Activated CD4-positive, CD25-positive, alpha-beta regulatory T cell (primary cell): ENCODE results near the gene TSFM.
A peak's percentile ranks its signal among the peaks of the same experiment; 100 is the strongest.

Experiments
- DNase-seq, 4 experiments: peaks; one replicate each; lab custom pipeline; 2025; lab: John Stamatoyannopoulos, UW

Gene TSFM

DNA sequence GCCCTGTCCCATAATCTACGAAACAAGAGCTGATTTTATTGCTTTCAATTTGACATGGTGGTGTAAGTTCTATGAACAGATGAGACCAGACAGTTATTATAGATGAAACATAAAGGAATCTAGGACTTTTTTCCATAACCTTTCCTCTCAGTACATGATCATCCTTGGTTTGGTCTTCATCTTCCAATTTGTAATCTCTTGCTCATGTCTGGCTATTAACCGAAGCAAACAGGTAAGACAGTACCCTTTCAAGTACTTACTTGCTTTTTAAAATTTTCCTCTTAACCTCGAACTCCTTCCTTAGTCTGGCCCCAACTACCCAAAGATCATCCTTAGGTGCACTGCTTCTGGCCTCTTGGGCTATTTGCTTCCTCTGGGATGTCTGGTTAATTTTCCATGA, 36.6 kb upstream of the TSFM start:
- no peak for DNase-seq

DNA sequence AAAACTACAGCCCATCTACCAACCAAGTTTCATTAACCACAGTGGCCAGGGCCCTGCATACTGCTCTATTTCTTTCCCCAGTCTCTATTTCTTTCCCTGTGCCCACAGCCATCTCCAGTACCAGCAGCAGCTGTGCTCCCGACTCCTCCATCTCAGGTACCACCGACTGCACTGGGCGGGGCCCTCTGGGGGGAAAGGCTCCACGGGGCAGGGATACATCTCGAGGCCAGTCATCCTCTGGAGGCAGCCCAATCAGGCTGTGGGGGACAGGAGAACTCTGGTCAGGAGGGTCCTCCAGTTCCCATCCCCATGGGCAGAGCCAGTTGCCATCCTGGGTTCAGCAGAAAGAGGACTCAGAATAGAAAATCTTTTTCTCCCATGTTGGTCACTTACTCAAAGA, 33.5 kb upstream of the TSFM start:
- no peak for DNase-seq

DNA sequence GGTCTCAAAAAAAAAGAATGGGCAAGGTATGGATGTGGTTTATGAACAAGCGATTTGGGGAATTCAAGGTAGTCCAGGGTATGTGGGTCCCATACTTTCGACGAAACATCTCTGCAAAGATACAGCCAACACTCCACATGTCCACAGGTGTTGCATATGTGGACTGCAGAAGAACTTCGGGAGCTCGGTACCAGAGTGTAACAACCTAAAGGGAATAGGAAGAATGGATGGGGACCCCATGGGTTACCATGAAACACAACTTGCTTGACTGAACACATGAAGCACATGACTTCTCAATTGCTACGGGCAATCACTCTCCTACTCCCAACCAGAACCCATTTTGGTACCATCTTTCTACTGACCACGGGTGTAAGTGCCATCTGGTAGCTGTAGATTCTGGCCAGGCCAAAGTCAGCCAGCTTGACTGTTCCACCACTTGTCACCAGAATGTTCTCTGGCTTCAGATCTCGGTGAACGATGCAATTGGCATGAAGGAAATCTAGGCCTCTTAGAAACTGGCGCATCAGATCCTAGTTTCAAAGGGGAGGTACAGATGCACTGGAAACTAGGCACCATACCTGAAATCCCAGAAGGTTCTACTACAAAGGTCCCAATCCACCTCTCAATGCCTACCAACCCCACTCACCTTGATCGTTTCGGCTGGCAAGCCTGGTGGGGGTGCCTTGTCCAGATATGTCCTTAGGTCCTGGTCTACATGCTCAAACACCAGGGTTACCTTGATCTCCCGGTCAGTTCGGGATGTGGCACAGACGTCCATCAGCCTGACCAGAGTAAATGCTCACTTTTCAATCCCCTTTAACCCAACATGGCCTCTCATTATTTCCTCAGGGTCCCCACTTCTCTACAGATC, 31.8 kb upstream of the TSFM start:
- no peak for DNase-seq

DNA sequence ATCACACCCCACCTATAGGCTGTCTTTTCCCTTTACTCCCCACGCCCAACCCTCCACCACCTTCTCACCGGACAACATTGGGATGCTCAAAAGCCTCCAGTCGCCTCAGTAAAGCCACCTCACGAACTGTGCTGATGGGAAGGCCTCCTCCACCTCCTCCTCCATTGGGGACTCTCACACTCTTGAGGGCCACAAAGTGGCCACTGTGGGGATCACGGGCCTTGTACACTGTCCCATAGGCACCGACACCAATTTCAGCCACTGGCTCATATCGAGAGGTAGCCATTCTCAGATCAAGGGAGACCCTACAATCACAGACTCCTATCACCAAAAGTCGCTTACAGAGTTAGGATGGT, 31.2 kb upstream of the TSFM start:
- no peak for DNase-seq

DNA sequence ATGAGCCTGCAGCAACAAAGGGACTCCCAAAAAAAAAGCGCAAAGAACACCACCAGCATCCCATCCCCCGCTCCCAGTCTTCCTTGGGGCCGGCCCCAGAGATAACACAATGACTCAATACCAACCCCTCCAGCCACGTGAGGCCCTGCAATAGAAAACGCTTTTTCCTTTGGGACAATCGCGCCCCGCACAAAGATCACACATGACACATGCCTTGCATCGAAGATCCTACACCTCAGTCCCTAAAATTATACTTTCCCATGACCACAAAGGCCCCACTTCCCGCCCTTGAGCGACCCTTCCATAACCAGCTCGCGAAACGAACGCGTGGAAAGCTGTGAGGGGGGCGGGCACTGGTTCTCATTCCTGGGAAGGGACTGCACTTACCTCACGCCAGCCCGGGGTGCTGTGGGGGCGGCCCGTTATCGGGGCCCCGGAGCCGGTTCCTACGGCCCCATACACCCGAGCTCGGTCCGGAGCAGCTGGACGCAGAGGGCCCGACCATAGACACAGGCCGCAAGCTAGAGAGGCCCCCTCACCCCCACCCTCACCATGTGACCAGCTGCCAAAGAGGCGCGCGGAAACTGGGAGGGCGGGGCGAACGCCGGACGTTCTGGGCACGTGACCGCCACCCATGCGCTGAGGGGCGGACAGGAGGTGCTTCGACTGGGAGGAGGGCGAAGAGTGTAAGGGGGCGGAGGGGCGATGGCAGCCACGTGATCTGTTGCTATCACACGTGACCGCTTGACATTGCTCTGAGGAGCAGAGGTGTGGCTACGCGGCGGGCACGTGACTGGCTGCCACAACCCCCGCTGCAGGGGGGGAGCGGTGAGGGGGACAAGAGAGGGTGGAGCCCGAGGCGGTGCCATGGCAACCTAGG, 30.6 kb upstream of the TSFM start, which contains the start of gene CDK4:
Gene CDK4, minus strand, starts transcription at position 523 of the 880 bp plus-strand sequence. CDS start 593 bp downstream, outside the sequence.
- DNase-seq = peak; percentile 95 to 98 (median 97)

DNA sequence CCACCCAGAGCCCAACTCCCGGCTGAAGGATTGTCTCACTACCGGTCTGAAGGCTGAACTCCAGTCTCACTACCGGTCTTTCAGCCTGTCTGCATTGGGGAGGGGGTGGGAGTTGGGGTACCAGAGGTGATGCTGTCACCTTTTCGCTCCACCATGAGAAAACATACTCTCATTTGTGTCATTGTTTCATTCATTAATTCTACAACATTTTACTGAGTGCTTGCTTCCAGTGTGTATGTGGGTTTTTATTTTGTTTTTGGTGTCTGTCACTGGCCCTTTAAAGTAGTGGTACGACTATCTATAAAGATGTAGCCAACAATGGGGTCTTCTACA, 30.0 kb upstream of the TSFM start:
- no peak for DNase-seq

DNA sequence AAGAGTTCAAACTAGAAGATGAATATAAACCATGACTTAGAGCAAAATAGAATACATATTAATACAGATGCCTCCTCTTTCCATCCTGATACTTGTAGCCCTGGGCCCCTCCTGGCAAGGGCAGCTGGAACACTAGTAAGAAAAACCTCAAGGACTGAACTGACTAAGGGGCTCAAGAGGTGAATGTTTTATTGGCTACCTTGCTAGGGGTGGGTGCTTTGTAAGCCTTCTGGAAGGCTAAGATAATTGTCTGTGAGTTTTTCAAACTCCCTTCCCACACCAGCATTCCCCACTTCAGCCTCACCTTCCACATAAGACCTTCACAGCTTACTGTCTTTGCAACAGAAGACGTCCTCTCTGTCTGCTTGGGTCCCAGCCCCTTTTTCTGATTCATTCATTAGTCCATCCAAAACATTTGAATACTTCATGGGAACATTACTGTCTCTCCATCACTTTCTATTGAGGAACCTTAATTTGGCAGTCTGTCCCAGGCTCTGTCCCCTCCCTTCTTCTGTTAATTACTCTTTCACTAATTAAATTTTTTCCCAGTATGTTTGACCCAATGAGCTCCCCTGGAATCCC, 28.7 kb upstream of the TSFM start:
- no peak for DNase-seq

DNA sequence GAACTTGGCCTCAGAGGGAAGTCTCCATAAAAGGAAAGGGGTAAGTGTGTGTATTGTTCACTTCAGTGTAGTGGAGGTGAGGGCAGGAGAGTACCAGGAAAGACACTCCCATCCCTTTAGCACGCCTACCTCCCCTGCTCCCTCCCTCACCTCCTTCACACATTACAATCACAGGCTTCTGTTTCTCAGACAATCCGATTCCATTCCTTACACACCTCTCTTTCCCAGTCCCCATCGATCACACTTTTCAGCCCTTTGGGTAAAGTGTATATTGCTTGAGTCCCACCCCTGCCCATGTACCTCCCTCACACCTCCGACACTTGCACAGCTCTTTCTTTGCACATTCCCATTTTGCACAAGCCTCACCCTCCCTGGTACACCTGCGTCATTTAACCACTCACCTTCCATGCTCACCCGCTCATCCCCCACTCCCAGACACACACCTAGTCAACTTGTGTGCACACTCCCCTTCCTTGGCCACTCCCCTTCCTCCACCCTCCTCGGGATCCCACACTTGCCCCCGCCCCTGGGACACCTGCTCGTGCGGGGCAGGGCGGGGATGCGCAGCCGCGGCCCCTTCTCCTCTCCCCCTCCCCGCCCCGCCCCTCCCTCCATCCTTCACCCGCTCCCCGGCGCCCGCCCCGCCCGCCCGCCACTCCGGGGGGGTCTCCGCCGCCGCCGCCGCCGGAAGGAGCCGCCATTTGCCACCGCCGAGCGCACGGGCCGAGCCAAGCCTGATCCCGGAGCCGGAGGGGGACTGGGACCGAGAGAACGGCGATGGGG, 28.0 kb upstream of the TSFM start, which contains the start of gene MARCHF9:
Gene MARCHF9, plus strand, starts transcription at position 693 of the 783 bp plus-strand sequence. CDS start 426 bp downstream, outside the sequence.
- peak; percentile 57 to 75 (median 64) for DNase-seq

DNA sequence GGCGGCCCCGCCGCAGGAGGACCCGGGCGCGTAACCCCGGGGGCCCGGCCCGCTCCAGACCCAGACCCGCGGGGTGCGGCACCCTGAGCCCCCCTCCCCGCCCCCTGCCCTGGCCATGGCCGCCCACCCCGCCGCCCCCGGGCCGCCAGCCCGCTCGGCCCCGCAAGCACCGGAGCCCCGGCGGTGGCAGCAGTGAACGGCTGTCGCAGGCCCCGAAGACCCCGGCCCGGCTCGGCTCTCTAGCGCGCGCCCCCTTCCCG, 27.5 kb upstream of the TSFM start:
- no peak for DNase-seq

DNA sequence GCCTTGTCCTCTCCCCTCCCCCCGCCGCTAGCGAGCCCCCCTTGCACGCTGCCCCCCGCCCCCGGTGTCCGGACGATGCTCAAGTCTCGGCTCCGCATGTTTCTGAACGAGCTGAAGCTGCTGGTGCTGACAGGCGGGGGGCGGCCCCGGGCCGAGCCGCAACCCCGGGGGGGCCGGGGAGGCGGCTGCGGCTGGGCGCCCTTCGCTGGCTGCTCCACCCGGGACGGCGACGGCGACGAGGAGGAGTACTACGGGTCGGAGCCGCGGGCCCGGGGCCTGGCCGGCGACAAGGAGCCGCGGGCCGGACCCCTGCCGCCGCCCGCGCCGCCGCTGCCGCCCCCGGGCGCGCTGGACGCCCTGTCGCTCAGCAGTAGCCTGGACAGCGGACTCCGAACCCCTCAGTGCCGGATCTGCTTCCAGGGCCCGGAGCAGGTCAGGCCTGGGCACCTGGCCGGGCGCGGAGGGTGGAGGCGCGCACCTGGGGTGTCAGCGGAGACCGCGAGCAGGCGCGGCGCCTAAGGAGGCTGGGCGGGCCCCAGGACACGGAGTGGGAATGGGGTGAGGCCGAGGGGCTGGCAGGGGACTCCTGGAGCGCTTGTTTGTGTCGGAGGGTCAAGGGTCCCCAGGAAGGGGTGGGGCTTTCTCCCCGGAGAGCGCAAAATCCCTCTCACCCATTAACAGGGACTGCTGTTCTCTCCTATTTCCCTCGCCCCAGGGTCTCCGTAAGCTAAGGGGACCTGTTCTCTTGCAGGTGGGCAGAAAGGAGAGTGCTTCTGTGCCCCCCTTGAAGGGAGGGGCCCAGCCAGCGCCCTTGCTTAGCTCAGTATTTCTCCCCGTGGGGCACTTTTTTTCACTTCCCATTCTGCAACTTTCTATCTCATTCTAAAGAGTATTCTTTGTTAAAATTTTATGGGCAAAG, 26.9 kb upstream of the TSFM start:
- peak in 2 of 4 experiments; percentile 26 to 28 for DNase-seq

DNA sequence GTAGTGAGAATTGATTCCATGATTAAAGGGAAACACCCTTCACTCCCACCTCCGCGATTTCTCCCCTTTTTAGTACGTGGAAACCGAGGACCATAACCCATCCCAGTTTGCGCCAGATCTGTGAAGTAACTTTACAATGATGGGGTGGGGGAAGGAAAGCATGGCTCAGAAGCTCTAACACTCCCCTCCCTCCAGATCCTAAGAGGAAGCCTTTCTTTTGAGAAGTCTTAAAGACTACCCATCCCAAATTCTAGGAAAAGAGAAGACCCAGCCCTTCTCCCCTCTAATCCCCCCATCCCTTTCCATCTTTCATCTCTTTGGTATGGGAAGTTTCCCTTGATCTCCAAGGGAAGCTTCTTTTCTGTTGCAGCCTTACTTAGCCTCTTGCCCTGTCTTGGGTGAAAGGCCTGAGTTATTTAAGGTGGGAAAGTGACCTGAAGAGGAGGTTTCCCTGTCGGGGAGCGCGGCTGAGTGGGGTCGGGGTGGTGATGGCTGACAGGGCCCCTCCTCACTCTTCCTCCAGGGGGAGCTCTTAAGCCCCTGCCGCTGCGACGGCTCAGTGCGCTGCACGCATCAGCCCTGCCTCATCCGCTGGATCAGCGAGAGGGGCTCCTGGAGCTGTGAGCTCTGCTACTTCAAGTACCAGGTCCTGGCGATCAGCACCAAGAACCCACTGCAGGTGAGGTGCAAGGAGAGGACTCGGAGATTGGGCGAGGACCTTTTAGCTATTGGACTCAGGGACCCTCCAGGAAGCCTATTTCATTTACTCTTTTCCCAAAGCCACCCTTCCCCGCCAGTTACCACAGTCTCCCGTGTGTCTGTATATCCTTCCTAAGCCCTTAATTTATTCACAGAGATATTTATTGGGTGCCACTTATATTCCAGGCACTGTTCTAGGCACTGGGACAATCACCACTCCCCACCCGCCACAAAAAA, 25.9 kb upstream of the TSFM start:
- DNase-seq = peak; percentile 35 to 43 (median 40)

DNA sequence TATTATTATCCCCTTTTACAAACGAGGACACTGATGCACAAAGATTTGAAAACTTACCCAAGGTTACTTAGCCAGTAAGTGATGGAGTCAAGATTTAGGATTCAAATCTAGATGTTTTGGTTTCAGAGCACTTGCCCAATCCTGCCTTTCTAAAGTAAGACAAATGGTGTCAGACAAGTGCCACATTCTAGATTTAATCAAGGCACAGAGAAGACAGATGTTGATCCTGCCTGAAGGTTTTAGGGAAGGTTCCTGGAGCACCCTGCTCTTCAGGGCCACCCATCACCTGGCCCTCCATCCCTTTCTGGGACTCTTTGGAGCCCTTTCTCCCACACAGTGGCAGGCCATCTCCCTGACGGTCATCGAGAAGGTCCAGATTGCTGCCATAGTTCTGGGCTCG, 24.8 kb upstream of the TSFM start:
- no peak for DNase-seq

DNA sequence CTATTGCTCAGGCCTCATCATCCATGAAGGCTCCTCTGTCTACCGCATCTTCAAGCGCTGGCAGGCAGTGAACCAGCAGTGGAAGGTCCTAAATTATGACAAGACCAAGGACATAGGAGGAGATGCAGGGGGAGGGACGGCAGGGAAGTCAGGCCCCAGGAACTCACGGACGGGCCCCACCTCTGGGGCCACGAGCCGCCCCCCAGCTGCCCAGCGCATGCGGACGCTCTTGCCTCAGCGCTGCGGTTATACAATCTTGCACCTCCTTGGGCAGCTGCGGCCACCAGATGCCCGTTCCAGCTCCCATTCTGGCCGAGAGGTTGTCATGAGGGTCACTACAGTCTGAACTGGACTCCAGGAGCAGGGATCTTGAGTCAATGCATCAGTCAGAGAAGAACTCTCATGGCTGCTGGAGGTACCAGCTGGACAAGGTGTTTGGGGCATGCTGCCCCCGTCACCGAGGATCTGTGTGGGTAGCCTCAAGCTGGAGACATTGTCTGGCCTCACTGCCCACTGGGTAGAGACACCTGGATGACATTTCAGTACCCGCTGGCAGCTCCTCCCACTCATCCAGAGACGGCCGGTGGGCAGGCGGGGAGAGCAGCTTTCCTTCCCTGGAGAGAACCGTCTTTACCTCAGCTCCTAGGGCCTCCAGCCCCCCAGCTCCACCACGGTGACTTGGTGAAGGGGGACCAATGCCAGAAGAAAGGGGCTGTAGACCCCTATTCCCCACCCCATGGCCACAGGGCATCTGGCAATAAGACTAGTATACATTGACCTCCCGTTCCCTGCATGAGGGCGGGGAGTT, 23.8 kb upstream of the TSFM start:
- DNase-seq = no peak

DNA sequence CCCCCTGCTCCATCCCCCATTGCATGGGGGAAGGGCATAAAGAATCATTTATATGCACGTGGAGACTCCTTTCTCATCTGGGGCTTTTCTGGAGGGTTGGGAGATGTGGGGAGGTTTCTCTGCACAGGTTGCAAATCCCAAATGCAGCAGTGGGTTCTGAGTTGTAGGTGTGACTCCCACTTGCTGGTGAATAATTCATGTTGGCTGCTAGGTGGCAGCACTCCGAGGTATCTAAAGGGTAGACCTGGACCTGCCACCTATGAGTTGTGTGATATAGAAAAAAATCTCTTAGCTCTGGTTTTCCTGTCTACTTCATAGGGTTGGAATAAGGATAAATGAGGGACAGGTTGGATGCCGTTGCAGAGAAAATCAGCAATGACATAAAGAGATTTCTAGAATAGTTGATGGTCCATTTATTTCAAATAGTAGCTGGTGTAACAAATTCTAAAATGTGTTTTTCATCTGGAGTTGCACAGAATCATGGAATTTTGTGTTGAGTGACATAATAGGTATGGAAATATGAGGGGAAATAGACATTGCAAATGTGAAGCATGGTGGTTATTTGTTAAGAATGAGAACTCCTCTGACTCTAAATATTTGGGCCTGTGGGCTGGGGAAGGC, 23.1 kb upstream of the TSFM start:
- DNase-seq = no peak

DNA sequence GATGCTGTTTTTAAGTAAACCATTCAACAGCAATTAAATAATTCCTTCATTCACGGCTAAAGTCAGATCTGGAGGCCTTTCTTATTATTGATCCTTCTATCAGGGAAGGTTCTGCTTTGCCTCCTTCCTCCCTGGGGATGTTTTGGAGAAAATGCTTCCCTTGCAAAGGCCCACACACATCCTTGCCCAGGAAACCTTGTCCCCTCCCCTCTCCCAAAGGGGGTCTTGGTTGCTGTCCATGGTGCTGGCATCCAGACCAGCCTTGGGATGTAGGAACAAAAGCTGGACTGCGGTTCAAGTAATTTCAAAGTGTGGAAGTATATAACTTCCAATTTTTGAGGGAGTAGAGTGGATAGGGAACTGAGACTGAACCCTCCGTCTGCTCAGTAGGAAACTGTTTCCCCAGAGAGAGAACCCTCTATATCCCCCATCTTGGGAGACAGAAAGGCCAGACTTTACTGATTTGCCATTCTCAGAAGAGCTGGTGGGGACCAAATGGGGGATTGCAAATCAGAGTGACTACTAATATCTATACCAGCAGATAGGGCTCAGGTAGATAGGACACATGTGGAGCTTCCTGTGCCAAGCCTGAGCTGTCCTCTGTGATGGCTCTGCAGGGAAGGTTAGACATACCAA, 22.1 kb upstream of the TSFM start:
- no peak for DNase-seq

DNA sequence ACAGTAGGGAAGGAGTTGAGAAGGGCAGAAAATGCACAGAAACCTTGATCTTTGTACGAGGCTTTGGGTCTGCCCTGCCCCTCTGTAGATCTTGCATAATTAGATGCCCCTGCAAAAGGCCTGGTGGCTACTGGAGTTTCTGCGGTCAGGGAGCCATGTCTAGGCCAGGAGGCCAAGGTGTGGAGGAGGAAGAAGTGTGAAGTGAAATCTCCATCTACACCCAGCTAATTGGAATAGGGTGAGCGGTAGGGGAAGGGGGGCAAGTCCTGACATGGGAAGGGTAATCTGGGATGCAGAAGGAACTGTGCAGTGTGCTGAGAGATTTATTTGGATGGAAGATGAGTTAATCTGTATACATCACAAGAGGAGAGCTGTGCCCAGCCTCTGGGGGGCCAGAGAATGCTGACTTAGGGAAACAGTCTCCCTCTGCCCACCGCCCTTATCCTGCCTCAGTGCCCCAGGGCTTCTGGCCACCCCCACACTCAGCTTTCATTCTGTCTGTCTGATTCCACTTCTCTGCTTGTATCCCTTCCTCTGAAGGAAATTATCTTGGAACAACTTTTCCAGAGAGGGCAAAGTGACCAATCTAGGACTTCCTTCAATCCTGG, 21.1 kb upstream of the TSFM start:
- no peak for DNase-seq

DNA sequence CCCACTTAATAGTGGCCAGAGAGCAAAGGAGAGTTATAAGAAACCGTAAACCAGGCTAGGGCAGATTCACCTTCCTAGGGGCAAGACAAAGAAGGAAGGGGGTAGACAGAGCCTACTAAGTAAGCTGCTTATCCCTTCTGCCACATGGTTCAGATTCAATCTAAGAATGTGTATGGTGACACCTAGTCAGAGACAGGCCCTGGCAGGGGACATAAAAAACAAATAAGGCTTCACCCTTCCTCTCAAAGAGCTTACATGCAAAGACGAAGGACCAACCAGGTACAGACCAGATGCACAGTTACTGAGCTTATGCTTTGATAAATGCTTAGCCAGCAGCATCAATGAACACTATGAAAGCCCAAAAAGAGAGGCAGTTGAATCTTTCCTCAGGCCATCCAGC, 20.1 kb upstream of the TSFM start:
- DNase-seq = no peak
